ENCODE measurements around the gene OCRL.

GRCh38 chrX:129568349-129568748 is 28.3 kb downstream of the OCRL start:
- TF ChIP-seq POLR2A (IDR thresholded peaks at IDR 0.05) (no peak), CTCF (IDR thresholded peaks at IDR 0.05) (no peak)

Measured in uterus (tissue), 2 donors.